KBM-7 (cell line): Measurements from ENCODE around the gene URM1.

Source experiments
- DNase-seq: peaks from one replicate; pipeline ENCODE4 v3.0.0-alpha.2; 2015
- in situ Hi-C: fragments of 300-500 bp; cut with MboI; formaldehyde crosslinking; loops from 2 replicates; pipeline ENCODE4 v1.14.3; 2020; ENCODE audit warnings: low sequenced_read_pairs, low pct_unique_long_range_greater_than_20kb, mixed read lengths

The URM1 gene

DNA sequence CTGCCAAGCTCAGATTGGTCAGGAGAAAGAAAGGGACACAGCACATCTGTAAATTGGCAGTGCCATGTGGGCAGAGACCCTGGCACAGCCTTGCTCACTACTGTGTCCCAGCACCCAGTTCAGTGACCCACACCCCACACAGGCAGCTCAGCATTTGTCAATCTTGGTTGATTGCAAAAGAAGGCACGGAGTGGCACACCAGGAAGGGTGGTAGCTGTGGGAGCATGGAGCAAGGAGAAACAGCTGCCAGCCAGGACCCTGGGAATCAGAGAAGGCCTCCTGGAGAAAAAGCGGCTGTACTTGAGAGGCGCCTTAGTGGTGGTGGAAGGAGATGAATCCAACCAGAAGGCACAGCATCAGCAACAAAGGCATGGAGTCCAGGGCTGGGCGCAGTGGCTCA is 27.3 kb upstream of the URM1 start:
- DNase-seq = no peak
- in situ Hi-C loops = no loop called here

DNA sequence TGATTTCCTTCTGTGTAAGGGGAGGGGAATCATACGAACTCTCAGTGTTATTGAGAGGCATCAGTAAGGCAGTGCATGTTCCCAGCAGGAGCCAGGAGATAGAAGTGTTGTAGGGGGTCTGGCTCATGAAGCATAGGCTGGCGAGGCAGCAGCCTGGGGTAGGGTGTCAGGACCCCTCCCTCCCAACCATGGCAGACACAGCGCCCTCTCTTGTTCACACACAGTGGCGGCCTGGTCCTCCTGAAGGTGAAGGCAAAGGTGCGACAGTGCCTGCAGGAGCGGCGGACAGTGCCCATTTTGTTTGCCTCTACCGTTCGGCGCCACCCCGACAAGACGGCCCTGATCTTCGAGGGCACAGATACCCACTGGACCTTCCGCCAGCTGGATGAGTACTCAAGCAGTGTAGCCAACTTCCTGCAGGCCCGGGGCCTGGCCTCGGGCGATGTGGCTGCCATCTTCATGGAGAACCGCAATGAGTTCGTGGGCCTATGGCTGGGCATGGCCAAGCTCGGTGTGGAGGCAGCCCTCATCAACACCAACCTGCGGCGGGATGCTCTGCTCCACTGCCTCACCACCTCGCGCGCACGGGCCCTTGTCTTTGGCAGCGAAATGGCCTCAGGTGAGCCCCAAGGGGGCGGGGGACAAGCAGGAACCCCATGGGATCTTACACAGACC is 26.1 kb upstream of the URM1 start:
- no peak for DNase-seq
- in situ Hi-C loops = no loop called here

DNA sequence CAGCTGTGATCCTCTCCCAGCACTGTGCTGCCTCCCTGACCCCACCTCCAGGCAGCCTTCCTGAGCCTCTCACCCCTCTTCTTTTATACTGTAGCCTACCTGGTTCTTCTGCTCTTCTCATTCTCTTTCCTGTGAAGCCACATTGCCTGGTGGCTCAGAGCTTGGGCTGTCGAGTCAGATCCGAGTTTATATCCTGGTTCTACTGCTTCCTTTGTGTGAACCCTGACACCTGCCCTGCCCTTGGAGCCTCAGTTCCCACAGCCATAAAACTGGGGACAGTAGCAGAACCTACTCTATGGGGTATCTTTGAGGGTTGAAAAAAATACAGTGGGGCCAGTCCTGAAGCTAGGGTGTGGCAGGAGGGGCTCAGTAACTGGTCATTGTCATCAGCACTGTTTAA is 22.0 kb upstream of the URM1 start:
- in situ Hi-C loops = no loop called here
- DNase-seq = no peak

DNA sequence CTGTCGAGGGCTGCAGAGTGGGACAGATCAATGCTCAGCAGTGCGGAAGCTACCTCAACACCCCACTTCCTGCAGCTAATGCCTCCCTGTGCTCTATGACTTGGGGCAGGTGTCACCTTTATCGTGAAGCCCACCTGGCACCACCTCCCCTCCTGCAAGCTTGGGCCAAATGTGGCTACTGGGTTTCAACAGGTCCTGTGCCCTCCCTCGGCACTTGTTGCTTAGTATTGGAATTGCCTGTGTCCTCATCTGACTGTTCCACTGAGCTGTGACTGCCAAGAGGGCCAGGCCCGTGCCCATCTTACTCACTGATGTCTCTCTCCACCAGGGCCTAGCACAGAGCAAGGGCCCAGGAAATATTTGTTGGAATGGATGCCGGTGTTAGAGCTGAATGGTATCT is 21.4 kb upstream of the URM1 start:
- in situ Hi-C loops = no loop called here
- DNase-seq = no peak

DNA sequence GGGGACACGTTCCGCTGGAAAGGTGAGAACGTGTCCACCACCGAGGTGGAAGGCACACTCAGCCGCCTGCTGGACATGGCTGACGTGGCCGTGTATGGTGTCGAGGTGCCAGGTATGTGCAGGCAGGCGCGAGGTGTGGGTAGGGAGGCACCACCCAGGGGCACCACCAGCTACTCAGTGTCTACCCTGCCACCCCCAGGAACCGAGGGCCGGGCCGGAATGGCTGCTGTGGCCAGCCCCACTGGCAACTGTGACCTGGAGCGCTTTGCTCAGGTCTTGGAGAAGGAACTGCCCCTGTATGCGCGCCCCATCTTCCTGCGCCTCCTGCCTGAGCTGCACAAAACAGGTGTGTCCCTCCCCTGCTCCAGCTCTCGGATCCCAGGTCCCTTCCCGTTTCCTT is 15.7 kb upstream of the URM1 start:
- DNase-seq = no peak
- in situ Hi-C loops = no loop called here

DNA sequence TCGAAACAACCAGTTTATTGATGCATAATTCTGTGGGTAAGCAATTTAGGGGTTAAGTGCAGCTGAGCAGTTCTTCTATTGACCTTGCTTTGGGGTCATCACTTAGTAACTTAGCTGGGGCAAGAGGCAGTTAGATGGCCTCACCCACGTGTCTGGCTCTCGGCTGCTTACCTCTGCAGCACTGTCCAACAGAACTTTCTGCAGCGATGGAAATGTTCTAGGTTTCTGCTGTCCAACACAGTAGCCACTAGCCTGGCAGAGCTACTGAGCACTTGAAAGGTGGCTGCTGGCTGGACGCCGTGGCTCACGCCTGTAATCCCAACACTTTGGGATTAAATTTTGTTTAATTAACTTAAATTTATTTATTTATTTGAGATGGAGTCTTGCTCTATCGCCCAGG is 13.1 kb upstream of the URM1 start:
- no peak for DNase-seq
- in situ Hi-C loops = no loop called here

DNA sequence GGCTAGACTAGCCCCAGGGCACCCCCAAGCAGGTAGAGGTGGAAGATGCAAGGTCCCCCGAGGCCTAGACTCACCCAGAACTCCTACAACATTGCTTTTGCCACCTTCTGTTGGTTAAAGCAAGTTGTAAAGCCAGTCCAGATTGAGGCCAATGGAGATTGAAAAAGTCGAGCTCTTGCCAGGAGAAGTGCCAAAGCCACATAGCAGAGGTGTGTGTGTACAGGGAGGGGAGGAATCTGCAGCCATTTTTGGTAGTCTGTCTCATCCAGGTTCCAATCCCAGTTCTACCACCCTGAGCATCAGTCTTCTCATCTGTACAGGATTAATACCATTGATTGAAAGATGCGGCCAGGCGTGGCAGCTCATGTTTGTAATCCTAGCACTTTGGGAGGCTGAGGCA is 12.3 kb upstream of the URM1 start:
- DNase-seq = no peak
- in situ Hi-C loops = no loop called here

DNA sequence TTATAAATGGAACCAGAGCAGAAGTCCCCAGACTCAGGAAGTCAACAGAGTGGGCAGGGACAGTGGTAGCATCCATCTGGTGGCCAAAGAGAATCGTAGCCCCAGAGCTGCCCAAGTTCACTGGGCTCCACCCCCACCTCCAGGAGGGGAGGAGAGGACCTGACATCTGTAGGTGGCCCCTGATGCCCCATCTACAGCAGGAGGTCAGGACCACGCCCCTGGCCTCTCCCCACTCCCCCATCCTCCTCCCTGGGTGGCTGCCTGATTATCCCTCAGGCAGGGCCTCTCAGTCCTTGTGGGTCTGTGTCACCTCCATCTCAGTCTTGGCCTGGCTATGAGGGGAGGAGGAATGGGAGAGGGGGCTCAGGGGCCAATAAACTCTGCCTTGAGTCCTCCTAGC is 10.3 kb upstream of the URM1 start:
- in situ Hi-C loops = no loop called here
- no peak for DNase-seq

DNA sequence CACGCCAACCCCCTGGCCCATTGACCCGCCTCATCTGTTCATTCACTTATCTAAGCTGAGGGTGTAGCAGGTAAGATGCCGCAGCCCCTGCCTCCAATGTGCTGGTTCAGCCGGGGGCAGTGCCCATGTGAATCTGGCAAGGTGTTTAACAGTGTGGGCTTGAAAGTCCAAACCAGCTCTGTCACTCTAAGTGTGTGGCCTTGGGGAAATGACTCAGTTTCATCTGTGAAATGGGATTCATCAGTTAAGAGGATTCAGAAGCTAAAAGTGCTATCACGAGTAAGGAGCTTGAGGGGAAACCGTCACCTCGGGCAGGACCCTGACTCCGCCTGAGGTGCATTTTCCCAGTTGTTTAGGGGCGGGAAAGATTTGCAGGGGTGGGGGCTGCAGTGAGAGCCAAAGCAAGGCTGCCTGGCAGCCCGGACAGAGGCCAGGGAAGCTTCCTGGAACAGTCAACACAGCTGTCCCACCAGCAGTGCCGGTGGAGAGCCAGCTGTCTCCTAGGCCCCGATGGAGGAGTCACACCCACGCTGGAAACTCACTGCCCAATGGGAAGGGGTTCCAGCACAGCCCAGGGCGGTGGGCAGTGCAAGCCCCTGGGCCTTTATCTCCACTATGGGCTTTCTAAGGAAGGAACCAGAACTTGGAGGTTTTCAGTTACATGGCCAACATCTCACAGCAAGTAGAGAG is 9.7 kb upstream of the URM1 start:
- in situ Hi-C loops = no loop called here
- no peak for DNase-seq

DNA sequence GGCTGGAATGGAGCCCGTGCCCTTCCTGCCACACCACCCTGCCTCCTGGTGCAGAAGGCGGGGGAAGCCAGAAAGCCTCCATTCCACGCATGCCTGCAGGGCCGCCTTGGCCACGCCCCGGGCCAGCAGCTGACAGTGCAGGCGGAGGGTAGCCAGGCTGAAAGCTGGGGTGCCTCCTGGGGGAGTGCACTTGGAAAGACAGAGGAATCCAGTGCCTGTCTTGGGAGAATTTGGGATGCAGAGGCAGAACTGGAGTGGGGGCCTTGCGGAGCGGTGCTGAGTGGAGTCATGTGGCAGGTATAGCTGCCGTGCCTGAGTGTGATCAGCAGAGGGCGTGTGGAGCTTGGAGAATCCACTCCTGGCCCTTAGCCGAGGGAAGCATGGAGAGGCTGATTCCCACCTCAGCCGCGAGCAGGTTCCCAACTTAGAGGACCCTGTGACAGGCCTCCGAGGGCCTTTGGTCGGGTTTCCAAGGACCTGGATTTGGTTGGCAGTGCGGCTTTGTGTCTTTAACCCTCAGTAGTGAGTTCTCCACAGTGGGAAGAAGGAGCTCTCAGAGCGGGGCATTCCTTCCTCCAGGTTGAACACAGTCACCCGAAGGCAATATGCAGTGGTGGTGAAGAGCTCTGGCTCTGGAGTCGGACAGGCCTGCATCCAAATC is 9.1 kb upstream of the URM1 start:
- DNase-seq = peak; percentile 78
- in situ Hi-C loops = no loop called here

DNA sequence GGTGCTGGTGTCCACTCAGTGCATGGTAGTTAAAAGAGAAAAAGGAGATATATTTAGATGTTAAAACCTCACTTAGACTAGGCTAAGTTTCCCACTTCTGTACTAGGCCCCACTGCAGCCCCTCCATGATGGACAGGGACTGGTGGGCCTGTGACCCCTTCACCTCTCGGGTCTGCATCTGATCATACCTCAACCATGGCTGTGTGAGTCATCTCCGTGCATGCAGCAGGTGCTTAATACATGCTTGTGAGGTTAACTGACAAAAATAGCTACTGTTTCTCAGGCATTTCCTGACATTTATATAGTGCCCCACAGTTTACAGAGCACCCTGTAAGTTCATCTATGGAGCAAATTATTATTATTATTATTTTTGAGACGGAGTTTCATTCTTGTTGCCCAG is 8.4 kb upstream of the URM1 start:
- DNase-seq = no peak
- in situ Hi-C loops = no loop called here

DNA sequence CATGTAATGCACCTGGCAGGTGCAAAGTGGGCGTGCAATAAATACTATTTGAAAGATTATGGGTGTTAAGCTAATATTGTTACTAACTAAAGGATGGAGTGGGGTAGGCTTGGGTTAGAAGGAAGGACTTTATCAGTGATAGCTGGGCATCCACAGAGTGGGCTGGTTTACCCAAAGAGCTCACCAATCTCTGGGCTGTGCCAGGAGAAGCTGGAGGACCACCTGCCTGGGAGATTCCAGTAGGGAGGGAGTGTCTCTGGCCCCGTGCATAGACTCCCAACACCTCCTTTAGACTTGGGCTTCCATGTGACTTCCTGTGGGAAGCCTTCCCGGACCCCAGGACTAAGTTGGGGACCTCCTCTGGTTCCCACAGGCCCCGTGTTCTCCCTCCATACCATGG is 5.6 kb upstream of the URM1 start:
- no peak for DNase-seq
- in situ Hi-C loops = no loop called here

DNA sequence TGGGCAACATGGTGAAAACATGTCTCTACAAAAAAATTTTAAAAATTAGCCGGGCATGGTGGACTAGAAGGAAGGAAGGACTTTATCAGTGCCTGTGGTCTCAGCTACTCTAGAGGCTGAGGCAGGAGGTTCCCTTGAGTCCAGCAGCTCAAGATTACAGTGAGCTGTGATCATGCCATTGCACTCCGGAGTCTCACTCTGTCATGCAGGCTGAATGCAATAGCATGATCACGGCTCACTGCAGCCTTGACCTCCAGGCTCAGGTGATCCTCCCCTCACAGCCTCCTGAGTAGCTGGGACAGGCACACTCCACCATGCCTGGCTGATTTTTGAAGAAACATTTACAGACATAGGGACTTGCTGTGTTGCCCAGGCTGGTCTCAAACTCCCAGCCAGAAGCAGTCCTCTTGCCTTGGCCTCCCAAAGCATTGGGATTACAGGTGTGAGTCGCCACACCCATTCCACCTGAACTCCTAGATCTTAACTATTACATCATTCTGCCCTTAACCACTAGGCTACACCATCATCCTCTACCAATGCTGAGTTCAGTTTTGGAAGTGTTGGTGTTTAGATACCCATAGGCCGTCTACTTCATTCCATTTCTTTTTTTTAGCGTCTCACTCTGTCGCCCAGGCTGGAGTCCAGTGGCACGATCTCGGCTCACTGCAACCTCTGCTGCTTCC is 2.0 kb upstream of the URM1 start:
- DNase-seq = no peak
- in situ Hi-C loops = no loop called here

DNA sequence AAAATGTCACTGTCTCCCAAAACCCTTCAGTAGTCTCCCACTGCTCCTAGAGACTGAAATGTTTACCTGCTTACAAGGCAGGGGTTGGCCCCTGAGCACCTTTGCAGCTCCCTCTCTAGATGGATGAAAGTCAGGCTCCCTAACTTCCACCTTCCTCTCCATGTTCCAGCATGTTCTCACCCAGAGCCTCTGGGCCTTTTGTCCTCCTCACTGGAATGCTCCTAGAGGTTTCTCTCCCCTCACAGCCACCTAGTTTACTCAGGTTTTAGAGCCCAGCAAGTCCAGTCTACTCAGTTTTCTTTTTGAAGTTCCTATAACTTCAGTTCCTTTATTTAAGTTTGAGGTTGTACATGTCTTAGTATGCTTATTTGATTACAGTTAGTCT is 815 bp upstream of the URM1 start:
- DNase-seq = no peak
- in situ Hi-C loops = no loop called here

DNA sequence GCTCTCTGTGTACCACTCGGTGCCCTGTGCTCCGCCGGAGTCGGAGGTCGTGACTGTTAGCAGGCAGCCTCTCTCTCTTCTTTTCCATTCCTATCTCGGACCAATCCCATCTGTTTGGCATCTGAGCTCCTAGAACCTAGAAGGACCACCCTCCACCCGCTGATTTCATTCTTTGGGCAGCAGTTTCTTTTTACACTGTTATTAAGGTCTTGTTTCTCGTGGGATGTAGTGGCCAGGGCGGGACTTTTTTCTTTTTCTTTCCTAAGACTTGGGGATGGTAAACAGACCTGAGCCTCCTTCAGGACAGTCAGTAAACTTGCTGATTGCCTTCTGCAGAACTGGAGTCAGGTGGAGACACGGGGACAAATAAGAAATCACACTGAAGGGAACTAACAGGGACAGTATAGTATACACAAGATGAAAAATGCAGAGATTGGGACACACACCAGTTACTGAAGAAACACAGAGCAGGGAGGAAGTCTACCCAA is 500 bp downstream of the URM1 start:
- in situ Hi-C loops = no loop called here

DNA sequence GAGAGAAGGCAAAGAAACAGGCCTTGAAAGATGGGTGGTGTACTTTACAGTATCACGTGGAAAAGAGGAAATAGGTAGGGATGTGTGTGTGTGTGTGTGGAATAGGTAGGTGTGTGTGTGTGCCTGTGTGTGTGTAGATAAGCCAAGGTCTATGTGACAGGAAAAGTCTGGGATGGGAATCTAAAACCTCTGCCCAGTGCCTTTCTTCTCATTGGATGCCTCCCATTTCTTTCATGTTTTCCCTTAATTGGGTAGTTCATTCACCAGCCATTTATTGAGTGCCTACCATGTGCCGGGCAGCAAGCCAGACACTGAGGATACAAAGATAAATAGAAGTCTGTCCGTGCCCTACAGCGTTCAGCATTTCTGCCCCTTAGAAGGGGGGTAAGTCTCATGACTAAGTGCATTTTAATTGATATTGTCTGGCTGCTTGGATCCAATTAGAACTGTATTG is 1.0 kb downstream of the URM1 start:
- peak; percentile 55 for DNase-seq
- in situ Hi-C loops = no loop called here

More for the DNA sequence above, 500 bp downstream of the URM1 start:
- DNase-seq = peak; percentile 12

DNA sequence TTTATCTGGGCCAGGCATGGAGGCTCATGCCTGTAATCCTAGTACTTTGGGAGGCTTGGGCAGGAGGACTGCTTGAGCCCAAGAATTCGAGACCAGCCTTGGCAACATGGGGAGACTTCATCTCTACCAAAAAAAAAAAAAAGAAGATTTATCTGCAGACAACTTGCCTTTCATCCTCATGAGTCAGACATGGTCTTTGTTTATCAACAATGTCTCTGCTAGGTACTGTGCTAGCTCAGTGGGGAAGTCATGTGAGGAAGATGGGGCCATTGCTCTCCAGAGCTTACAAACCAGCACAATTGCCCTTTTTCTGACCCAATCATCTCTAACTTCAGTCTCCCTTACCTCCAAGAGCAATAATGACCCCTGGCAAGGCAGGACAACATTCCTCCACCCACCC is 1.6 kb downstream of the URM1 start:
- no peak for DNase-seq
- in situ Hi-C loops = no loop called here

DNA sequence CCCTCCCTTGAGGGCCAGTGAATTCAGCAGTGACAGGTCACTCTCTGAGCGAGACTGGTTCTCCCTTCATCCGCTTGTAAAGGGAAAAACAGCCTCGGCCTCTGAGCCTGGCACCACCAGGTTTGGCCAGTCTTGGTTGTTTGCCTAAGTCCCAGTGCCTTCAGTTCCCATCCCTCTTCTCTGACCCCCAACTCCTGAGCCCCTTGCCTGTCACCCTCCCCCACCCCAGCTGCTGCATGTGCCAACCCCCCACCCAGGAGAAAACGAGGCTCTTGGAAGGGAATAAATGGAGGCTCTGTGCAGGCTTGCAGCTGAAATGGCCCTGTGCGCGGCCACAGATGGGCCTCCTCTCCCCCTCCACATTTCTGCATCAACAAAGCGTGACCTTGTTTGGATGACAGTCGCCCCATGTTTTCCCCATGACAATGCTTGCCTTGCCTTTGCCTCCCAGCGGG is 3.1 kb downstream of the URM1 start:
- no peak for DNase-seq
- in situ Hi-C loops = no loop called here

DNA sequence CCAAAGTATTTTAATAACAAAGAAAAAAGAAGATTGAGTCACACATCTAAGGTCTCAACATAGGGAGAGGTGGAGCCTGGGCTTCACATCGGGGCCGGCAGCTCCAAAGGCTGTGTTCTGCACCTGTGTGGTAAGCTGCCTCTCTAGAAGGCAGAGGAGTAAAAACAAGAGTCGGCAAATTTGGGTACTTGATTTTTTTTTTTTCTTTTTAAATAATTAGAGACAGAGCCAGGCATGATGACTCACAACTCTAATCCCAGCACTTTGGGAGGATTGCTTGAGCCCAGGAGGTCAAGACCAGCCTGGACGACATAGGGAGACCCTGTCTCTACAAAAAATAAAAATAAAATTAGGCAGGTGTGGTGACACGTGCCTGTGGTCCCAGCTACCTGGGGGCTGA is 4.7 kb downstream of the URM1 start:
- no peak for DNase-seq
- in situ Hi-C loops = no loop called here

DNA sequence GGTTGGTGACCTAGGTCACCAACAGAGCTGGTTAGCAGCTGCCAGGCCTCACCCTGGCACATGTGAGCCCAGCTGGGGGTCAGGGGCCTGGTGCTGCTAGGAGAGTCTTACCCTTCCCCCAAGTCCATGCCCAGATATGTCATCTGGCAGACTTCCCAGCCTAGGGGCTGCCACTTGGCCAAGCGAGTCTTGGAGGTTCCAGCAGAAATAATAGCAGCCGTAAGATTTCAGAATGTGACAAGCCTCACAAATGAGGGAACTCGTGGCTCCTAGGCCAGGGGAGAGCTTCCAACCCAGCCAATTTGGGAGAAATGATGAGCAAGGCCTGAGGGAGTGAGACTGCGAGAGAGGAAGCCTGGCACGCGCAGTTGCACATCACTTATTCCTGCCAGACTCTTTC is 11.1 kb downstream of the URM1 start:
- DNase-seq = no peak
- in situ Hi-C loops = no loop called here
